SK-N-MC (cell line): ENCODE data around the gene CACNG4.

Experiments used
- EZH2 ChIP-seq: fragments of 200-600 bp; sonication (generic); IDR thresholded peaks from one replicate; pipeline ENCODE4 v1.6.1; 2017; ENCODE audit warnings: antibody characterized with exemption
- FOXP2 ChIP-seq: optimal IDR thresholded peaks from 2 replicates; pipeline ENCODE3; 2011; ENCODE audit warnings: mild to moderate bottlenecking, moderate library complexity; ENCODE audit not compliant: insufficient read depth; ENCODE audit errors: extremely low read length, control extremely low read depth
- POLR2AphosphoS5 ChIP-seq: IDR thresholded peaks from 2 replicates; pipeline ENCODE4 v1.6.1; 2012; ENCODE audit warnings: mild to moderate bottlenecking, low read depth, low read length, borderline replicate concordance

GRCh38 chr17:66928949-66929348 lies 35.6 kb upstream of the CACNG4 start:
- TF ChIP-seq EZH2 (no peak), POLR2AphosphoS5 (no peak), FOXP2 (no peak)
